HG03442 (cell line): ENCODE results near the gene GGNBP2.
"Not testable (repeated sequence)": the region's sequence is repeated elsewhere in the genome, so short reads cannot be mapped to it uniquely, and the experiment has no call there.

Experiments
- ATAC-seq: cut with Tn5 transposase; IDR thresholded peaks from one replicate; pipeline ENCODE4 v1.9.1; 2021; ENCODE audit warnings: mild to moderate bottlenecking, moderate library complexity; ENCODE audit not compliant: unreplicated experiment

The GGNBP2 gene

GRCh38 chr17:36544307-36545076 lies at the start of gene GGNBP2:
TSS of gene GGNBP2 (plus strand) at chr17:36544919. CDS start at chr17:36545725, 806 bp downstream.
- ATAC-seq: peak; percentile 50

GRCh38 chr17:36495076-36495578 lies 49.6 kb upstream of the GGNBP2 start:
- no peak for ATAC-seq

DNA sequence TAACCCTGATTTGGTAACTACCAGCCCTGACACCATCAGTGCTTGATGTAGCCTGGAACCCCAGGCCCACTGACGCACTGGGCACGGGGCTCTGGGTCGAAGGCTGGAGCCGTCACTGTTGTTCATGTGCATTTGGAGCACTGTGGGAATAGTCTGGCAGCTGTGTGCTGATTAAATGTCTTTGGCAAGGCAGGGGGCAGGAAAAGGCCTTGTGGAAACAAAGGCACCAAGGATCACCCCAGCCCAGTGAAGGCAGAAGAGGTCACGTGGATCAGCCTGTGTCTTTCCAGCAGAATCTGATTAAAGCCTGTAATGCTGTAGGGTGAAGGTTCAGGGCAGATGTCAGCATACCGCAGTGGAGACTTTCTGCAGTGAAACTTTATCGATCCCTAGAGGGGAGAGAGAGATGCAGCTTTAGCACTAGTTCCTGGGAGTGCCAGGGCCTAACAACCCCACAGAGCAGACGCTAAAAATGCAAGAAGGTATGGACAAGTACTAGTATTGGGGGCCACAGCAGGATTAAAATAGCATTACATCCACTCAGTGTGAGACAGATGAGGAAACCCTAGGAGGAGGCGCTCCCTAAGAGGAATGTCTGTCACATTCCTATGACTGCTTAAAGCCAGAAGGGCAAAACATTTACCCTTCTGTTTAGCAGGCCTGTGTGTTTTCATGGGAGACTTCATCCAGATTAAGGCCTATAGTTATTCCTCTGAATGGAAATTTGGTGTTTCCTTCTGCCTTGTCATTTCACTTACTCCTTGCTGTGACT lies 48.5 kb upstream of the GGNBP2 start:
- no peak for ATAC-seq

- ATAC-seq: no peak
Measured at GRCh38 chr17:36498155-36498554, 46.6 kb upstream of the GGNBP2 start.

DNA sequence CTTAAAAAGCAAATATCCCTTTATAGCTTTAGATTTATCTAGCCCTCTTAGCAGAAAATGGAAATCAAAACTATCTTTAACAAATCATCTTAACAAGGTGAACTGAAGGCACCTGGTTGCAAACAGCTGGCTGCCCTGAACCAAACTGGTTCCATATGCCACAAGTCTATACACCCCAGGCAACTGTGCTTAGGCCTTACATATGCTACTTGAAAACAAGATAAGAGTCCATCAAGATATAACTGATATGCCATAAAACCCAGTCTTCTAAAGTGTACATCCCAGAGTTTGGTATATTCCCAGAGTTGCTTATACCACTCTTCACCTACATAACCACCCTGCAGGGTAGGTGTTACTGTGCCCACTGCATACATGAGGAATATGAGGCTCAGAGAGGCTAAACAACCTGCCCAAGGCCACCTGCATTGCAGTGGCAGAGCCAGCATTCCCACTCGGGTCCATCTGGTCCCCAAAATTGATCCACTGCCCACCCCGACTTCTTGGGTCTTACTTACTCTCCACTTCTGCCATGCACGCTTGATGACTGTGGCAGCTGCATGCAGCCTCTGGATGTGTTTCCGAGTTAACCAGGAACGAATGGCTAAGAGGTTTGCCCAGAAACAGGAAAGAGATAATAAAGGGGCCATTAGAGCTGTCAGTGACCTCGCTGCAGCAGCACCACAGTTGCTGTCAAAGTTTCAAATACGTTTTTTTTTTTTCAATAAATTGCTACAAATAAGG lies 46.0 kb upstream of the GGNBP2 start:
- no peak for ATAC-seq

- ATAC-seq: no peak
Measured at GRCh38 chr17:36500745-36501225, 43.9 kb upstream of the GGNBP2 start.

DNA sequence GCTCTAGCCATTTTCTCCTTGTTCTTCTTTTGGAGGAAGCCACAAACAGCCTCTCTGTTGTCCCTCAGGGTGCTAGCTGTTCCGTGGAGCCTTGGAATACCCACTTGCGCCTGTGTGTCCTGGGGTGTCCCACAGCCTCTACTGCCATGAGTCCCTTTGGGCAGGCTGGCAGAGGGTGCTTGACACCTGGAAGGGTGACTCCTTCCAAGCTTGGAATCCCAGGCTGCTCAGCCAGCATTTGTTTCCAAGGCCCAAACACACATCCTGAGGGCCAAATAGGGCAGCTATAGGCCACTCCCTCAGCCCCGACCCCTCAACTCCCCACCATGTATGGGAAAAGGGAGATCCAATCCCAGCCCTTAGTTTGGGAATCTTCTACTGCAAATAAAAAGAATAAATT lies 43.4 kb upstream of the GGNBP2 start:
- no peak for ATAC-seq

DNA sequence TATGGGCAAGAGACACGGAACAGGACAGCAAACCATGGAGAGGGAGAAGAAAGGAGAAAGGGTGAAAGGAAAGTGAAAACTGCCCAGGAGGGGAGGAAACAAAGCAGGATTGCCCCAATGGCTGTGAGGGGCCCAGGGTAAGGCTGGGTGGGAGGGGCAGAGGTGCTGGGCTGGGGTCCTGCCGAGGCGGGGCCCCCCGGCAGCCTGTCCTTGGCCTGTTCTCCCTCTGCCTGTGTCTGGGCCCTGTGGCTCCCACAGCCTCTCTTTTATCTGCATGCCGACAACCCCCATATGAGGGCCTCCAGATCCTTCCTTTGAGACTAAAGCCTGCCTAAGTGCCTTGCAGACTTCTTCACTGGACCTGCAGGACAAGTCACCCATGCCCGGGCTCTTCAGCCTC lies 42.8 kb upstream of the GGNBP2 start:
- no peak for ATAC-seq

DNA sequence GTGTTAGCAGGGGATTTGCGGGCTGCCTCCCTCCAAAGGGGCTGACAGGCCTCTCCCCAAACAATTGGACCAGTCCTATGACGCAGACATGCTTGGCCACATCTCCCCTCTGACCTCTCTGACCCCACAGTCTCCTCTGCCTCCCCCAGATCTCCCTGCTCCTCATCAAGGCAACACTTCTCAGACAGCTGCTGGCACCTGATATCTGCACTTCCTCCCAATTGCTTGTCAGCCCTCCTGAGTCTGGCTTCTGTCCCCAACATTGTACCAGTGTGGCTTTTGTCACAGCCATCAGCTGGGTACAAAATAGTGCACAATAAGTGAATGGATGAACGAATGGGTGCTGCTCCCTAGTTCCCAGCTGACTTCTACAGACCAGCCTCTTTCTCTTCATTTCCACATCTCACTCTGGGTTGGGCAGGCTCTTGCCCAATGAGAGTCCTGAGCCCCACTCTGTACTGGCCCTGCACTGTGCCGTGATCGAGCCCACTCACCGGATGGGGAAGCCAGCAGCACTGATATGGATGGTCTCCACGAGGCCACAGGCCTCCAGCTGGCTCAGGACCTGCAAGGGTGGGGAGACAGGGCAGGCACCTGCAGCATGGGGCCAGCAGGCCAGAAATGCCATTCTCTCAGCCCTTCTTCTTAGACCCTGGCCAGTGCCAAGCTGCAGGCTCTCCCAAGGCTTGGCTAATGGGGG lies 41.1 kb upstream of the GGNBP2 start:
- no peak for ATAC-seq

DNA sequence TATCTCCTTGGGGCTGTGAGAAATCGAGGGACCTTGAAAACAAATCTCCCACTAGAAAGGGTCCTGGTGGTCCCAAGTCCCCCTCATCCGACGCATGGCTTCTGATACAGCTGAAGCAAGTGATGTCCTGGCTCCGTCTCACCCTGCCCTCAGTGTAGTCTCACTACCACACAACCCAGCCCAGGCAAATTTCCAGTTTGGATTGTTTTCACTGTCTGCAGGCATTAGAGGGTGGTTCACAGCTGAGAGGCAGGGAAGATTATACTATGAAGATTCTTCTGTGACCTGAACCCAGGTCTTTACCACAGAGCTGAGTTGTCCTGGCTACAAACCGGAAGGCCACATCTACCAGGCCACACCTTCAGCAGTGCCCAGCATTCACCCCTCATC lies 40.6 kb upstream of the GGNBP2 start:
- no peak for ATAC-seq

- no peak for ATAC-seq
Measured at GRCh38 chr17:36505171-36505570, 39.5 kb upstream of the GGNBP2 start.

DNA sequence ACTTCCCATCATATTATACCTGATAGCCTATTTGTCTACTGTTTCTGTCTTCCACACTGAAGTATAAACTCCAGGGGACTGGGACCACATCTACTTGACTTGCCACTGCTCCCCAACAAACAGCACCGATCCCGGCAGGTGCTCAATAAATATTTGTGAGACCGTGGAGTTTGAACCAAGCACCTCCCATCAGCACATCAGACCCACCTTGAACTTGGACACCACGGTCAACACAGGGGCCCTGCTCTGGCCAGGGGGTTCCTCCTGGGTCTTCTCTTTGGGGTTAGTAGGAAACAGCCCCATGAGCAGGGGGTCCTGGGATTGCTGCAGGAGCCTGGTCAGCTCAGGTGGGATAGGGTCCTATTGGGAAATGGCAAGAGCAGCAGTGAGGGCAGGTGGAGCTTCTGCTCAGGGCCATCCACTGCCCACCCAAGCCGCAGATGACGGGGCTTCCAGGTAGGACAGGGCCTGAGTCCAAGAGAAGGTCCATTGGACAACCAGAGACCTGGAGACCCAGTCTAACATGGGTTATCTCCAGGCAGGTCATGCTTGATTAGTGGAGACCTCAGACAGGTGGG lies 38.4 kb upstream of the GGNBP2 start:
- ATAC-seq: no peak

GRCh38 chr17:36506831-36507230 lies 37.9 kb upstream of the GGNBP2 start:
- ATAC-seq: no peak

- no peak for ATAC-seq
Measured at GRCh38 chr17:36507266-36507665, 37.5 kb upstream of the GGNBP2 start.

- ATAC-seq: not testable (repeated sequence)
Measured at GRCh38 chr17:36508439-36508838, 36.3 kb upstream of the GGNBP2 start.

- ATAC-seq: no peak
Measured at GRCh38 chr17:36509272-36509985, 35.3 kb upstream of the GGNBP2 start.

- ATAC-seq: no peak
Measured at GRCh38 chr17:36510636-36511035, 34.1 kb upstream of the GGNBP2 start.

- no peak for ATAC-seq
Measured at GRCh38 chr17:36511216-36511615, 33.5 kb upstream of the GGNBP2 start.

DNA sequence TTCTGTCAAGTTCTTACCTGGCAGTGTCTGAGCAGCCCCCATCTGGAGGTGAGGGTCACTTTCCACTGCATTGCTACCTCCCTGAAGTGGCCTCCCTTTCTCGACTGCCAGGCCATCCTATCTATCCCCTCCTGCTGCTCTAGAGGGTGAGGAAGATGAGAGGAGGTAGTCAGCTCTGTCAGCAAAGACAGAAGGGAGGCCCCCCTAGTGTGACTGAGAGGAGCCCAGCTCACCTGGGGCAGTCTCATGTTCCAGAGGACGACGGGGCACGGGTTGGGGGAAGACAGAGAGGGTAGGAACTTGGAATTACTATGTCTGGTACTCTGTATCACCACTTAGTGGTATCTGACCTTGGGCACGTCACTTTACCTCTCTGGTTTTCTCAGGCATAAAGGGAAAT lies 32.1 kb upstream of the GGNBP2 start:
- no peak for ATAC-seq

GRCh38 chr17:36514856-36515255 lies 29.9 kb upstream of the GGNBP2 start:
- ATAC-seq: no peak
